ENCODE results near the gene PAX4.

GRCh38 chr7:127581716-127582115, 36.2 kb downstream of the PAX4 start:
- TF ChIP-seq, protein P1, sequence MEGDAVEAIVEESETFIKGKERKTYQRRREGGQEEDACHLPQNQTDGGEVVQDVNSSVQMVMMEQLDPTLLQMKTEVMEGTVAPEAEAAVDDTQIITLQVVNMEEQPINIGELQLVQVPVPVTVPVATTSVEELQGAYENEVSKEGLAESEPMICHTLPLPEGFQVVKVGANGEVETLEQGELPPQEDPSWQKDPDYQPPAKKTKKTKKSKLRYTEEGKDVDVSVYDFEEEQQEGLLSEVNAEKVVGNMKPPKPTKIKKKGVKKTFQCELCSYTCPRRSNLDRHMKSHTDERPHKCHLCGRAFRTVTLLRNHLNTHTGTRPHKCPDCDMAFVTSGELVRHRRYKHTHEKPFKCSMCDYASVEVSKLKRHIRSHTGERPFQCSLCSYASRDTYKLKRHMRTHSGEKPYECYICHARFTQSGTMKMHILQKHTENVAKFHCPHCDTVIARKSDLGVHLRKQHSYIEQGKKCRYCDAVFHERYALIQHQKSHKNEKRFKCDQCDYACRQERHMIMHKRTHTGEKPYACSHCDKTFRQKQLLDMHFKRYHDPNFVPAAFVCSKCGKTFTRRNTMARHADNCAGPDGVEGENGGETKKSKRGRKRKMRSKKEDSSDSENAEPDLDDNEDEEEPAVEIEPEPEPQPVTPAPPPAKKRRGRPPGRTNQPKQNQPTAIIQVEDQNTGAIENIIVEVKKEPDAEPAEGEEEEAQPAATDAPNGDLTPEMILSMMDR (IDR thresholded peaks at IDR 0.05), result no peak
- TF ChIP-seq POLR2A (IDR thresholded peaks at IDR 0.05) (no peak), EP300 (IDR thresholded peaks at IDR 0.05) (no peak)
